K562 (cell line): Measurements from ENCODE around the gene TUBA4B. TPM values are rescaled to one million over a fixed set of nuclear protein-coding genes. Genes with fewer than 3 reads are reported as not detected.

Experiments used
- ATAC-seq: fragments of 200-7000 bp; cut with Tn5 transposase; 3 replicates; pipeline ENCODE4 v1.9.1; 2020; ENCODE audit warnings: moderate library complexity
- BruUV-seq: library from RNA; stranded (reverse); fragments of 400-500 nt; replicated peaks from 2 replicates; lab custom pipeline; 2021; lab: Mats Ljungman, UMichigan
- CTCF ChIA-PET: fragments of 300-600 bp; formaldehyde crosslinking; extraction: SDS; loops from one replicate; lab custom pipeline; 2021; ENCODE audit warnings: low intra/inter-chr PET ratio; lab: Yijun Ruan, JAX
- POLR2A ChIA-PET: fragments of 300-600, 350-650 bp; sonication (Branson Sonifier 250); formaldehyde crosslinking; extraction: SDS; loops from one replicate; lab custom pipeline; 2021; ENCODE audit warnings: antibody characterized with exemption, inconsistent platforms; lab: Yijun Ruan, JAX
- DNase-seq, 4 experiments: peaks; one replicate each; pipeline versions ENCODE4 v3.0.0 to v3.0.0-alpha.2; 2011 to 2018; ENCODE audit warnings: low spot score in 3 of 4, mixed read lengths in 3 of 4; ENCODE audit errors: extremely low read depth in 1 of 4
- FAIRE-seq: peaks from 2 replicates; lab custom pipeline; 2011; peaks lifted over from hg19 to GRCh38; lab: Jason Lieb, UNC
- H2AFZ ChIP-seq: 2 replicates; pipeline ENCODE4 v1.6.0; 2011; ENCODE audit warnings: low read depth, low read length, control low read depth, inconsistent platforms
- H3K27ac ChIP-seq: fragments of 200-600 bp; 3 replicates; pipeline ENCODE4 v1.8.0; 2011; ENCODE audit warnings: low read depth, mild to moderate bottlenecking, control low read depth, inconsistent platforms, low read length, moderate library complexity, mixed read lengths; ENCODE audit errors: extremely low read depth
- H3K27me3 ChIP-seq, 2 experiments: fragments of 300-600 bp in 1 of 2; 2 replicates in 1 of 2; 3 replicates in 1 of 2; pipeline versions ENCODE4 v1.6.0 to v1.8.0; 2011; ENCODE audit warnings: inconsistent platforms in 2 of 2, low read length in 2 of 2, mild to moderate bottlenecking in 1 of 2, mixed read lengths in 1 of 2, moderate library complexity in 1 of 2; ENCODE audit not compliant: control insufficient read depth in 2 of 2, insufficient read depth in 2 of 2
- H3K36me3 ChIP-seq: fragments of 300-600 bp; 3 replicates; pipeline ENCODE4 v1.8.0; 2011; ENCODE audit warnings: mild to moderate bottlenecking, low read length, inconsistent platforms; ENCODE audit not compliant: control insufficient read depth, insufficient read depth
- H3K4me1 ChIP-seq, 2 experiments: fragments of 200-600 bp in 1 of 2; replicated peaks in 1 of 2; 2 replicates in 1 of 2; 3 replicates in 1 of 2; pipeline versions ENCODE4 v1.5.1 to v1.8.0; 2011; ENCODE audit warnings: inconsistent platforms in 2 of 2, low read length in 2 of 2, mild to moderate bottlenecking in 1 of 2, mixed read lengths in 1 of 2, moderate library complexity in 1 of 2; ENCODE audit not compliant: control insufficient read depth in 2 of 2, insufficient read depth in 2 of 2
- H3K4me2 ChIP-seq: 2 replicates; pipeline ENCODE4 v1.6.1; 2011; ENCODE audit warnings: low read length, control low read depth, inconsistent platforms, mixed read lengths; ENCODE audit not compliant: insufficient read depth
- H3K4me3 ChIP-seq: fragments of 200-600 bp; sonication (generic), shearing (Covaris generic); 2 replicates; pipeline ENCODE4 v1.5.1; 2016; ENCODE audit warnings: control low read depth, inconsistent platforms
- H3K79me2 ChIP-seq: fragments of 200-600 bp; 3 replicates; pipeline ENCODE4 v1.8.0; 2011; ENCODE audit warnings: low read length, inconsistent platforms; ENCODE audit not compliant: control insufficient read depth, insufficient read depth
- H3K9ac ChIP-seq, 2 experiments: 2 replicates each; pipeline versions ENCODE4 v1.6.0 to v1.6.1; 2011; ENCODE audit warnings: low read depth in 2 of 2, low read length in 2 of 2, control low read depth in 1 of 2, inconsistent platforms in 1 of 2, mild to moderate bottlenecking in 1 of 2, mixed read lengths in 1 of 2; ENCODE audit not compliant: insufficient read depth in 1 of 2
- H3K9me1 ChIP-seq: one replicate; pipeline ENCODE4 v1.6.0; 2011; ENCODE audit warnings: inconsistent platforms, mild to moderate bottlenecking, low read length, moderate library complexity; ENCODE audit not compliant: control insufficient read depth, insufficient read depth
- H3K9me3 ChIP-seq: replicated peaks from 2 replicates; pipeline ENCODE4 v1.5.1; 2011; ENCODE audit warnings: low read depth, low read length, inconsistent platforms; ENCODE audit not compliant: control insufficient read depth, insufficient read depth
- H4K20me1 ChIP-seq: replicated peaks from 2 replicates; pipeline ENCODE4 v1.6.1; 2011; ENCODE audit warnings: low read length, inconsistent platforms, mixed read lengths; ENCODE audit not compliant: control insufficient read depth, insufficient read depth
- CBFA2T2 ChIP-seq: fragments of 450-650 bp; conservative IDR thresholded peaks from 2 replicates; pipeline ENCODE4 v1.6.1; 2017; ENCODE audit warnings: mild to moderate bottlenecking
- DEAF1 ChIP-seq: fragments of 450-650 bp; formaldehyde crosslinking; IDR thresholded peaks from 2 replicates; pipeline ENCODE4 v1.4.0; 2020; ENCODE audit warnings: mild to moderate bottlenecking, moderate library complexity
- DIDO1 ChIP-seq: fragments of 450-650 bp; IDR thresholded peaks from 2 replicates; pipeline ENCODE4 v1.6.1; 2016; ENCODE audit warnings: low read depth, missing biosample characterization, missing genetic modification characterization
- E2F4 ChIP-seq: sonication (generic); formaldehyde crosslinking; IDR thresholded peaks from 2 replicates; pipeline ENCODE4 v1.8.0; 2022; ENCODE audit warnings: mild to moderate bottlenecking, low read depth, missing genetic modification reagents
- EZH2 ChIP-seq: IDR thresholded peaks from 2 replicates; pipeline ENCODE4 v1.6.1; 2012; ENCODE audit warnings: low read depth, mild to moderate bottlenecking, inconsistent platforms, low read length, borderline replicate concordance
- HMG20A ChIP-seq: fragments of 450-650 bp; formaldehyde crosslinking; conservative IDR thresholded peaks from 2 replicates; pipeline ENCODE4 v1.4.0; 2020; ENCODE audit warnings: mild to moderate bottlenecking, mixed read lengths
- SAFB ChIP-seq: fragments of 200-400 bp; formaldehyde crosslinking; IDR thresholded peaks from 2 replicates; pipeline ENCODE4 v1.6.1; 2017; ENCODE audit warnings: low read depth, low read length, borderline replicate concordance
- SRF ChIP-seq, 2 experiments: fragments of 250-450, 450-650 bp in 1 of 2; sonication (Bioruptor Pico) in 1 of 2; sonication (generic) in 1 of 2; formaldehyde crosslinking; IDR thresholded peaks; 2 replicates each; pipeline versions ENCODE4 v1.5.0 to v1.5.1; 2020 to 2022; ENCODE audit warnings: mild to moderate bottlenecking in 1 of 2, missing genetic modification reagents in 1 of 2
- THRA ChIP-seq: fragments of 450-650 bp; IDR thresholded peaks from 2 replicates; pipeline ENCODE4 v1.6.1; 2017; ENCODE audit warnings: mild to moderate bottlenecking, moderate library complexity
- USF2 ChIP-seq: sonication (generic); formaldehyde crosslinking; IDR thresholded peaks from 2 replicates; pipeline ENCODE4 v1.5.0; 2020; ENCODE audit warnings: missing genetic modification reagents
- ZEB2 ChIP-seq: fragments of 450-650 bp; IDR thresholded peaks from 2 replicates; pipeline ENCODE4 v1.6.1; 2016
- ZNF586 ChIP-seq: fragments of 450-650 bp; formaldehyde crosslinking; conservative IDR thresholded peaks from 2 replicates; pipeline ENCODE4 v1.4.0; 2020; ENCODE audit warnings: mild to moderate bottlenecking, moderate library complexity
- WGBS: fragments of 100-300 bp; shearing (Covaris generic); methylation state at CpG from one replicate; pipeline ENCODE4 v1.1.6; 2016; ENCODE audit warnings: low coverage, mixed read lengths; ENCODE audit not compliant: insufficient coverage; ENCODE audit errors: missing lambda C conversion rate; 5-methylcytosine and 5-hydroxymethylcytosine counted together
- in situ Hi-C: fragments of 300-500 bp; cut with MboI; formaldehyde crosslinking; loops from 4 replicates; pipeline ENCODE4 v1.15.0; 2018; ENCODE audit warnings: inconsistent platforms, mixed read lengths
- intact Hi-C: fragments of 100-400 bp; cut with micrococcal nuclease; formaldehyde crosslinking; loops from 2 replicates; pipeline ENCODE4 v1.14.2; 2022
- polyA plus RNA-seq, 8 experiments: library from polyadenylated mRNA; depleted of rRNA in 4 of 8; stranded (reverse) in 5 of 8; unstranded in 3 of 8; fragments of >200 nt; fragmentation: Nextera tagmentation in 2 of 8; fragmentation: Illumina TruSeq in 1 of 8; extraction: Ambion mirVana in 2 of 8; extraction: Trizol in 1 of 8; gene quantifications; 2 replicates each; pipeline versions ENCODE4 v1.2.1 to v1.2.3, GENCODE V29; 2011 to 2014; ENCODE audit warnings: inconsistent platforms in 1 of 8, missing spikeins in 1 of 8
- total RNA-seq, 7 experiments: library from RNA; depleted of rRNA in 6 of 7; stranded (reverse); fragments of >200 nt in 6 of 7; fragmentation: Illumina TruSeq in 2 of 7; extraction: Trizol in 2 of 7; gene quantifications; 2 replicates each; pipeline versions ENCODE4 v1.2.1 to v1.2.3, GENCODE V29; 2011 to 2021; ENCODE audit warnings: low replicate concordance in 1 of 7
- TF ChIP-seq, protein P1 (sequence below): fragments of 250-450 bp; sonication (Bioruptor Pico); IDR thresholded peaks from 2 replicates; pipeline ENCODE4 v1.4.0; 2020; ENCODE audit warnings: mild to moderate bottlenecking

Gene TUBA4B
- total and polyA plus RNA-seq, 9 of the 15 experiments (the other 6 are each of a cell fraction or from before 2014, with no cell fraction given), result 0.04 TPM; not detected in 8

GRCh38 chr2:219206328-219207133, 46.5 kb upstream of the TUBA4B start, which contains the start of gene ZFAND2B:
ZFAND2B (plus strand) TSS chr2:219206782; CDS start chr2:219206988, 206 bp downstream.
- intact Hi-C loops, result loop anchor here (1.0 to 2.0 kb wide), 2 partner anchors 23 to 30 kb away; partner anchors contain the start of genes ANKZF1, ATG9A and CNPPD1
- peak within 1 kb of the TSS; percentile 86 to 93 for H3K9ac ChIP-seq
- FAIRE-seq (peak; percentile 73), DNase-seq (peak; percentile 93 to 95 (median 94)), ATAC-seq (peak; percentile 97)
- ChIA-PET CTCF (no interaction called here), POLR2A (interaction anchor here (0.7 to 1.5 kb wide), 15 partner anchors 9 to 89 kb away, joined by 3 to 8 read pairs (median 3); partner anchors contain the start of genes ABCB6, ANKZF1, ATG9A and CNPPD1)
- 2% methylated on average over 8 of the region's 76 CpGs for WGBS
- no peaks in the 10 kb centered on the region for H3K9me1 ChIP-seq
- H3K4me2 ChIP-seq, result peak within 1 kb of the TSS; percentile 94
- peaks cover 43% of the 10 kb centered on the region; the same call in 2 of the 3 replicates for H3K36me3 ChIP-seq
- 0 out of 2 replicates have a peak, but pooled peaks cover 2% of the 10 kb centered on the region for H3K9me3 ChIP-seq
- peak within 1 kb of the TSS; percentile 81 for H3K27ac ChIP-seq
- no peaks in the 10 kb centered on the region for H3K79me2 ChIP-seq
- H3K4me3 ChIP-seq, result peak within 1 kb of the TSS; percentile 61
- in situ Hi-C loops, result loop anchor here (5.0 kb wide), 1 partner anchor 34 kb away; the partner anchor contains the start of gene SLC23A3
- no peaks in the 10 kb centered on the region for H3K27me3 ChIP-seq
- H3K4me1 ChIP-seq, result peaks cover 16 to 17% of the 10 kb centered on the region in 2 experiments; a peak in 4 of 5 replicates
- peak within 1 kb of the TSS; percentile 95 for H2AFZ ChIP-seq
- H4K20me1 ChIP-seq, result peaks cover 11% of the 10 kb centered on the region; the same call in 1 of the 2 replicates
- TSS peak; percentile 92 for BruUV-seq
- TF ChIP-seq ZEB2 (no peak), SAFB (no peak), DIDO1 (tag) (no peak), DEAF1 (CRISPR knock-in tag) (no peak), SRF (CRISPR knock-in tag; IDR thresholded peaks at IDR 0.05) (peak in 1 of 2 experiments; percentile 54; a peak in 1 of 4 replicates), E2F4 (CRISPR knock-in tag) (no peak), USF2 (CRISPR knock-in tag) (no peak), THRA (no peak), ZNF586 (no peak), CBFA2T2 (no peak), EZH2 (no peak), HMG20A (no peak)
- TF ChIP-seq, protein P1, sequence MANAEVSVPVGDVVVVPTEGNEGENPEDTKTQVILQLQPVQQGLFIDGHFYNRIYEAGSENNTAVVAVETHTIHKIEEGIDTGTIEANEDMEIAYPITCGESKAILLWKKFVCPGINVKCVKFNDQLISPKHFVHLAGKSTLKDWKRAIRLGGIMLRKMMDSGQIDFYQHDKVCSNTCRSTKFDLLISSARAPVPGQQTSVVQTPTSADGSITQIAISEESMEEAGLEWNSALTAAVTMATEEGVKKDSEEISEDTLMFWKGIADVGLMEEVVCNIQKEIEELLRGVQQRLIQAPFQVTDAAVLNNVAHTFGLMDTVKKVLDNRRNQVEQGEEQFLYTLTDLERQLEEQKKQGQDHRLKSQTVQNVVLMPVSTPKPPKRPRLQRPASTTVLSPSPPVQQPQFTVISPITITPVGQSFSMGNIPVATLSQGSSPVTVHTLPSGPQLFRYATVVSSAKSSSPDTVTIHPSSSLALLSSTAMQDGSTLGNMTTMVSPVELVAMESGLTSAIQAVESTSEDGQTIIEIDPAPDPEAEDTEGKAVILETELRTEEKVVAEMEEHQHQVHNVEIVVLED (CRISPR knock-in tag), result peak; percentile 97
